ENCODE data around the gene FOXO3.

- no peak for TF ChIP-seq CTCF (conservative IDR thresholded peaks at IDR 0.05 in 1 of 2, IDR thresholded peaks at IDR 0.05 in 1 of 2; ENCODE audit: low read depth in 1 of 2, low read length in 2 of 2)
- no peak for TF ChIP-seq EZH2 (IDR thresholded peaks at IDR 0.05; ENCODE audit: low read length, missing control alignments)
These were observed 39.1 kb upstream of the FOXO3 start for GRCh38 chr6:108521616-108522107.
